Left hindlimb (tissue), 1 donor: Measurements from ENCODE around the gene ZNF236.
A peak's percentile ranks its signal among the peaks of the same experiment; 100 is the strongest.
"Not testable (repeated sequence)": the region's sequence is repeated elsewhere in the genome, so short reads cannot be mapped to it uniquely, and the experiment has no call there.

ENCODE experiments used
- DNase-seq: peaks from one replicate; pipeline ENCODE4 v3.0.0-alpha.2; 2018

Gene ZNF236

DNA sequence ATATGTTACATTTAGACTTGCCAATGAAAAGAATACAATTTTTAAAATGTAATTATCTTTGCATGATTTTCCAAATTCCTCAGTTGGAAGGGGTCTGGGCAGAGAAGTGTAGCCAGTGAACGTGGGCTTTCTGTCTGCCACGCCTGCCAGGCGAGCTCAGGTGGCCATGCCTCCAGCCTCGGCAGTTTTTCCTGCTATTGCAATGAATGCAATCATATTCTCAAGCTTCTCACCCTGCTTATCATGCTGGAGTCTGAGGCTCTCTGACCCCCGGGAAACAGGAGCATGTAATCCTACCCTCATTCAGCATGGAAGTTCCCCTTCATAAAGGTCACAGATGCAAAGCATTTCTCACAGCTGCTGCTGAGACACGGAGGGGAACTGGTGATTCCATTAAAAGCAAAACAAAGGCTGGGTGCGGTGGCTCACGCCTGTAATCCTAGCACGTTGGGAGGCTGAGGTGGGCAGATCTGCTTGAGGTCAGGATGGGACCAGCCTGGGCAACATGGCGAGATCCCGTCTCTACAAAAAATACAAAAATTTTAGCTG lies 155.4 kb downstream of the ZNF236 start:
- peak; percentile 36 for DNase-seq

DNA sequence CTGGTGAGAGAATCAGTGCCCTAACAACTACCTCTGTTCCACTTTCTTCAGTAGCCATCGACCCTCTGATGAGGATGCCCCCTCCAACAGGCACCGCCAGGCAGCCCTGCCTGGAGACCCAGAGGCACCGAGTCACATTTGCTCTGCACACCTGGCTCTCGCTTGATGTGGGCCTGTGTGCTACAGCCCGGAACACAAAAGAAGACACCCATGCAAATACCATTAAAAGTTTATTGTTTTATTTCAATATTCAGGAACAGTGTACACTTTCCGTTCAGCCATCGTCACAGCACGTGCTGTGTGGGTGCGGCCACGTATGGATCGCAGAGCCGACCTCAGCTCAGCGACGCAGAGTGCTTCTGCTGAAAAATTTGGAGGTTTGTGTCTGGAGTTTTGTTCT lies 156.3 kb downstream of the ZNF236 start:
- DNase-seq, result no peak

DNA sequence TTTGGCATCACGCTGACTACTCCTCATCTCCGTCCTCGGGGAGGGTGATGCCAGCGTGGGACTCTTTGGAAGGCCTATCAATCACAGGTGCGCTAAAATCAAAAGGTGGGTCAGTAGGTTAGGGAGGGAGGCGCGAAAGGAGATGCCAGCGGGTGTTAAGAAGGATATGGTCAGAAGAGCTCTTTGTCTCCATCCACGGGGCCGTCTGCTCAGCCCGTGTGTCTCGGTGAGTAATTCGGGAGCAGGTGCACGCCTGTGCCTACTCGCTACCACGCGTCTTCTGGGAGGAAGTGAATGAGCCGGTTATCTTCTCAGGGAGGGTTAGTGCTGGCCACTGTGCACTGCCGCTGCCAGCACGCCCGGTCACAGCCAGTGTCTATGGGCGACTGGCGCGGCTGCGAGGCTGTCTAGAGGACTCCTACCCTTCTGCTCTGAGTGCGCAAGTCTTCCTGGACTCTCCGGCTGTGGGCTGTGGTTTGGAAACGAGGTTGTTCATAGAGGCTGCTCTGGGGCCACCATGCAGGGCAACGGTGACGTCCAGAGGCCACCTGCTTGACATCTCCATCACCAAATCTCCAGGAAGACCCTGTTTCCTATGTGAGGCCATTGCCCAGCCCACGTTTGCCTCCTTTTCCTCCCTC lies 156.9 kb downstream of the ZNF236 start:
- DNase-seq, result peak; percentile 18

DNA sequence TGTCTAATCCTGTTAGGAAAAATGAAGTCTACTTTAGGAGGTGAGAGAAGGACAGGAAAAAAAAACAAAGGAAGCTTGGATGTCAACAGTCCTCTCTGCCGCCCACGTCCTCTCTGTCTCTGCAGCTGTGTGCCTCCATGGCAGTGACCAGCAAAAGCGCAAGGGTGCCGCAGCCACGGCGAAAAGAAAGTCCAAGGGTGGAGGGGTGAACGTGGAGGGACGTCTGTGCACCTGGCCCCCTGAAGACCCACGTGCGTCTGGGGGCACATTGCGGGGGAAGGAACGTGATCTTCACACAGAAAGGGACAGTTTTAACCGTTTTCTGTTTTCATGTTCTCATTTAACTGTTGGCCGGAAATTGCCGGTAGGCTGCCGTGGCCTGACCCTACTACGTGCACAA lies 157.5 kb downstream of the ZNF236 start:
- DNase-seq, result no peak

DNA sequence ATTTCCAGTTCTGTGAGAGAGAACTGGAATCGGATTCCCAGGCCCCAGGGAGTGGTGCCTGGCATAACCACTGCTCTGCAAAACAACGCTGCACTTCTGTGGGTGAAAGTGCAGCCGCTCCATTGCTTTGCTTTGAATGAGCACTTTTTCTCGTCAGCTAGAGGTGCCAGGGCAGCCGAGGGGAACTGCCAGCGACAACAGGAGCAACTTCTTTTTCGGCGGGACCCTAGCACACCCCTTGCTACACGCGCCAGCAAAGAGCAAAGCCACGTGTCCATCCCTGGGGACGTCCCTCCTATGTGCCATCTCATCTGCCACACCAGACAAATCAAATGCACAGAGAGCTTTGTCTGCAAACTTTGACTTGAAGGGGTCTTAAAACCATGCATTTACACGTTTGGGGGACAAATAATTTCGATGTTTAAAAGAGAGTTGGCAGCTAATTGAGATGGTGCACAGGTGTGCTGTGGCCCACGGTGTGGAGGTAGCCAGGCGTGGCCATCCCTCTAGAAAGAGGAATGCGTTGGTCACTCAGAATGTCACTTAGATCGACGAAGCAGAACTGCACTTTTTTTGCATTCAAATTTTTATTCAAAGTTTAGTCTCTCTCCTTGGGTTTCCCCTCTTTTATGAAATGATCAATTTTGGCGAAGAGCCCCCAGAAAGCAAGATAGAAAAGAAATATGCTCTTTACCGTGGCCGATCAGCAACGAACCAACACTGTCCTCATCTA lies 158.5 kb downstream of the ZNF236 start:
- peak; percentile 8 for DNase-seq

DNA sequence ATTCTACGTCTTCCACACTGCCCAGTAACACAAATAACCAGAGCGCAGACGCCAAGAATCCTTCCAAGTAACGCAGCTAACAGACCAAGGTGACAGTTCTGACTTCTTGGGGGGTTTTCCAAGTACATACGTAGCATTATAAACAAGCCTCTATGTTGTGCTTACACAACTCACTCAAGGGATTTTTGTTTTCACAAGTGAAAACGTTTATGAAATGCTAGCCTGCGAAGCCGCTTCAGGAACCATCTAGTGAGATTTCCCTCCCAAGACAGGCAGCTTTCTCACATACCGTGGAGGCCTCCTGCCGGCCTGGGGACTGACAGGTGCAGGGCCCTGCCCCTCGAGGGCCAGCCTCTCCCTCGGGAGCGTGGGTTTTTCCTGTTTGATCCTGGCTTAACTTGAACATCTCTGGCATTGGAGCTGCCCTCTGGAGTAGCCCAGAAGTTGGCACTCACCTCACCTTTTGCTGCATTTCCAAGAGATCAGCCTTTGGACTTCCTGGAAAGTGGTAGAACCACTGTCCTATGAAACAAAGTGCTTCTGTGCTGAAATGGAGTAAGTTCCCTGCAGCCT lies 159.1 kb downstream of the ZNF236 start:
- peak; percentile 24 for DNase-seq

DNA sequence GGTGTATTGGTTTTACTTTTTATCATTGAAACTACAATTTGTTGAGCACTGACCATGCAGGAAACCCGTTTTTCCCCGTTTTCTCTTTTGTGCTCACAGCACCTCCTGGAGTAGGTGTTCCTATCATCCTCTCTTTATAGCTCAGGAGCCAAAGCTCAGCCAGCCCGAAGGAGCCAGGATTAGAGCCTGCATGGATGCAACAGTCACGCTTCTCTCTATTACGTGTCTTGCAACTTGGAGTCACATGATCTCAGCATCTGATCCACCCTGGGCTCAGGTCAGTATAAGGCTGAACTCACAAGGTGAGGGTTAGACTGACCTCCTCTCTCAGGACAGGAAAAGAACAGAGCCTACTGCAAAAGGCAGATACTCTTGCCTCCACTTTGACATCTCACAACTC lies 159.7 kb downstream of the ZNF236 start:
- DNase-seq, result no peak

DNA sequence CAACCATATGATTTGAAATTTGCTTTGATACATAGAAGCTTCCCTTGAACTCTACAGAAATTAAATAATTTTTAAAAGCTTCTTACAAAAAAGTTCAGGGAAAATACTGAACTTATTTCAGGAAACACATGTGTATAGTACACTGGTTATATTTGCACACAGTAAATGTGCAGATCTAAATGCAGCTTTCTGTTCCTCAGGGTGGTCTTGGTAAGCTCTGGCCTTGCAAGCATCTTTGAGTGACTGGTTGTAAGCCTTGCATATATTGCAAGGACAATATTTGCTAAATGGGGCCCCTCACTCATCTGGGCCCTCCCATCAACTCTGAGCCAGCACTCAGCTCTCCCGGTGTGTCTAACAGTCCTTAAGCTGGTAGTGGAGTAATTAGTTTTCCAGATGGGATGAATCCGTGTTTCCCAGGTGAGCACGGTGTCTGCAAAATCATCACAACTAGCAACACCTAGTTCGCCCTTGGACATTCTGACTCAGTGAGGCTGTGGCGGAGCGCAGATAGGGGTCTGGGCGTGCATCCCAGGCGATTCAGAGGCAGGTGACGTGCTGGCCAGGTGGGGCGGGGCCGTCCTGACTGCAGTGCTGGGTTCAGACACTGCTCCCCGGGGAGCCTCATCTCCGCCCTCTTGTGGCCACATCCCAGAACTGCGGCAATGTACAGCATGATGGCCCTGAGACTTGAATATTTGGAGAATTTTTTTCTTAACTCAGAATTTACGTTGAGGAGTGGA lies 160.7 kb downstream of the ZNF236 start:
- peak; percentile 80 for DNase-seq

DNA sequence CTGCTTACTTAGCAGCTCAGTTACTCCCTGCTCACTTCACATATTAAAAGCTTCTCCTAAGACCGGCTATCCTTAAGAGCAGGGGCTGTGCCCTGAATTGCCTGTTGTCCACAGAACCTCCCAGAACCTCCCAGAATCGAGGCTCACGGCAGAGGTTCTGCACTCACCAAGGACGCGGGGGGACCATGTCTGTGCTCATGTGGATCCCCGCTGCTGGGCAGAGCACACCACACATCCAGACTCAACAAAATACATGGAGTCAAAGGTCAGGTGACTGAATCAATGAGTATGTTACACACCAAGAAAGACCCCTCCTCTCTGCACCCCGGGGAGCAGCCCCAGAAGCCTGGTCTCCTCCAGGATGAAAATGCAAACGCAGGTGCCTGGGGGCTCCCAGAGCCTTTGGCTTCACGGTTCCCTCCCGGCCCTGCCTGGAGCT lies 161.3 kb downstream of the ZNF236 start:
- no peak for DNase-seq

DNA sequence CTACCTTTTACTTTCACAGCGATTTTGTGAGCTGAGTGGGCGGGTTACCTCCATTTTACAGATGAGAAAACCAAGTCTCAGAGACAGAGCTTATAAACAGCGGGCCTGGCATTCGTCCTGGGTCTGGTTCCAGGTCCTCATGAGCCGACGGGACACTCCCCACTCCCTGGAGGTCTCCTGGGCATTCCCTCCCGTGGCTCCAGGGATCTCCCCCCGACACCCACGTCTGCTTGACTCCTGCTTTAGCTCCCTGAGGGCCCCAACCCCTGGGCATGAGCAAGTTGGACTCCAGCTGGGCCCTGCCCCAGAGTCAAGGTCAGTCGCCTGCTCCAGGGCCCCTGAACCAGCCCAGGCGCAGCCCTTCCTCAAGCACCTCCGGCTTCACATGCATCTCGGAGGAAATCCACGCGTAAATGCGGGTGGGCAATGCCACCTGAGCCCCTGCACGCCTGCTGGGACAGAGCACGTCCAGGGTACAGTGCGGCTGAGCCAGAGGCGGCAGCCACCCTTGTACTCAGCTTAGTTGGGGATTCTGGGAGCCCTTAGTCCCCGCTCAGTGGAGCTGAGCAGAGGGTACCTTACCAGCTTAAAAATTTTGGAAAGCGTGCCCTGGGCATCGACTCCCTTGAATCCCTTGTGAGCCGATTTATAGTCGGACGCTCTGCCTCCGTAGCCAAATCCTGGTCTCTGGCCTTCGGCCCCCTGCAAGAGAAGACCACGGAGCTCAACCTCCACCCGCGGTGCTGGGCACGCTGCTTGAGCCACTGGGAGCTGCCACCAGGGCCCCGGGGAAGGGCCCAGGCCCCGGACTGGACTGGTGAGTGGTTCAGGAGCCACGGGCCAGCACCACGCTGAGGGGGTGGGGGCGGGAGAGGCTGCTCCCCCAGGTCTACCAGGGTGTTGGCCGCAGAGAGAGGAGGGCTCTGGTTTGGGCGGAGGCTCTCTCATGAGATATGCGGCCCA lies 162.1 kb downstream of the ZNF236 start:
- peak; percentile 22 for DNase-seq

DNA sequence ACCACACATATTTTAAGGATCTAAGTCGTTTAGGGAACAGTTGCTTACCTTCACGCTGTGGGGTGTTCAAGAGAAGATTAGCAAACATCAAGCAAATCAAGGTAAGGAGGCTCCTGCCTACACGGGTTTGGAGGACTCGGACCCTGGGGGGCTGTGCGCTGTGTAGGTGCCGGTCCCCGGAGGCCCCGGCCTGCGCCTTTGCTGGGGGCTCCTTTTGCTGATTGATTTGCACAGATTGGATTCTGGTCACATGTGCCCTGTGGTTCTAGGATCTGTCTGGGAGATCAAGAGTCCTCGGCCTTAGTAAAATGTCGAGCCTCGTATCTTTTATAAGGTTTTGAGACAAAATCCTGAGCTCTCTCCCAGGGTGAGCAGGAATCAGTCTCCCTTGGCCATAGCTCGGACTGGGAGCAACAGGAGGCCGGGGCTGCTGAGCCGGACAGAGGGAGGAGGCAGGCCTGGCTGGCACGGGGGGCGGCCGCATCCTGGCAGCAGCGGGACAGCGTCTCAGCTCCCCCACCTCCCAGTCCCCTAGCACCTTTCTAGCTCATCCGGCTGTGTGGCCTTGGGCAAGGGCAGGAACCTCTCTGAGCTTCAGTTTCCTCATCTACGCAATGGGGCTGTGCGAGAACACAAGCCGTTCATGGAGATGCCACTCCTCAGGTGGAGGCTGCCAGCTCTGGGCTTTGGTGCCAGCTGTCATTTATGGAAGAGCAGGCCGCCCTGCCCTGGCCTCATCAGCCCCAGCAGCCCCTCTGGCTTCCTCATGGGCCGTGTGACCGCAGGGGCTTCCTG lies 163.0 kb downstream of the ZNF236 start:
- DNase-seq, result peak; percentile 17

DNA sequence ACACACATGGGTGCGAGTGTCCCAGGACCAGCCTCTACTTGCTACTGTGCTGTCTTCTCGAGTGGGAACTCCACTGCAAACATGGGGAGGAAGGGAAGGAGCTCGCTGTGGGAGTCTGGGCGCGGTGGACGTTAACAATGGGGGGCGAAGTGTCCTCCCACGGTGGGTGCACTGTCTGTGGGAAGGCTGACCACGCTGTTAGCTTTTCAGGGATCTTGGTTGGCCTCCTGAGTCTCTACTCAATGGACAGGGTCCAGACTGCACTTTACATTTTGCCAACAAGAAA lies 163.5 kb downstream of the ZNF236 start:
- DNase-seq, result peak; percentile 24

DNA sequence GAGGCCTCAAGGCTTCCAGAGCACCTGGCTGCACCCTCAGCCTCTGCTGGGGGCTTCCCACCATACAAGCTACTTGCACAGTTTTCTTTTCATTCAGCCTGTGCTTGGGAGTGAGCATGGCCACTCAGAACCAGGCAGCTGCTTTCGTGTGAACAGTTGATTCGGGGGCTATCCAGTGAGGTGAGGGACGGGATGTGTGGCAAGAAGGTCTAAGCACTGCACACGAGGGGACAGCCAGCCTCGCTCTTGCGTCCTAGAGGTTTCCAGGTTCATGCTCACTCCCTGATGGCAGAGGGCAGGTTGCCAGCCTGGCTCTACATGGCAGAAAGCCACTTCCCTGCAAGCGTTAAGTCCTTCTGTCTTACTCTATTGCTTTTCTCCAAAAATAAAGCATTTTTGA lies 164.0 kb downstream of the ZNF236 start:
- no peak for DNase-seq

DNA sequence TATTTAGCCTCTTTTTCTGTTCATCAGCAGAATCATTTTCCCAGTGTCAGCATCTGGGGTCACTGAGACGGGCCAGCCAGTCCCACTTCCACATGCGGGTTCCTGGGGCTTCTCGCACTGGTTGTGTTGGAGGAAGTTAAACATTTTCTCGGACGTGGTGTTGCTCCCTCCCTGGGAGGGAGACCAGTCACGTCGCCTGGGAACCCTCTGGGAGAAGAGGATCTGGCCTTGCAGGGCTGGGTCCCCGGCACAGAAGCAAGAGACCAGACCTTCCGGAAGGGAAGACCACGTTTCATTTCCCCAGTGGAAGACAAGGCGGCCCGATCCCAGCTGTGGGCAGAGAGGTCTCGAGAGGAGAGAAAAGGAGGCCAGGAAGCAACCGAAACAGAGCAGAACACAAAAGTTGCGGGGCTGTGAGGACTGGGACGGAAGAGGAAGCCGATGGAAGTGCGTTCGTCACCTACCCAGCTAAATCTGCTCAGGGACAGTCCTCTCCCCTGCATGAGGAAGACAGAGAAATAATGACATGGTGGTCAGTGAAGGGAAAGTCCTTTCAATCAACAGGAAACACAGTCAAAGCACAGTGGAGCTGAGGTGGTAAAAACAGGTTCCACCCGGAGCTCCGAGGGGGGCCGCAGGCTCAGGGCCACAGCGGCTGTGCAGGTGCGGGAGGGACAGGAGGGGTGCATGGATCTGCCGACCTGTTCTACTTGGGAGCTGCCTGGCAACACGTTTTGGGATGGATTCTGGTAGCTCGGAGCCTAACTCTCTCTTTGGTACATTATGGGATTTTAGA lies 165.9 kb downstream of the ZNF236 start:
- DNase-seq, result no peak

DNA sequence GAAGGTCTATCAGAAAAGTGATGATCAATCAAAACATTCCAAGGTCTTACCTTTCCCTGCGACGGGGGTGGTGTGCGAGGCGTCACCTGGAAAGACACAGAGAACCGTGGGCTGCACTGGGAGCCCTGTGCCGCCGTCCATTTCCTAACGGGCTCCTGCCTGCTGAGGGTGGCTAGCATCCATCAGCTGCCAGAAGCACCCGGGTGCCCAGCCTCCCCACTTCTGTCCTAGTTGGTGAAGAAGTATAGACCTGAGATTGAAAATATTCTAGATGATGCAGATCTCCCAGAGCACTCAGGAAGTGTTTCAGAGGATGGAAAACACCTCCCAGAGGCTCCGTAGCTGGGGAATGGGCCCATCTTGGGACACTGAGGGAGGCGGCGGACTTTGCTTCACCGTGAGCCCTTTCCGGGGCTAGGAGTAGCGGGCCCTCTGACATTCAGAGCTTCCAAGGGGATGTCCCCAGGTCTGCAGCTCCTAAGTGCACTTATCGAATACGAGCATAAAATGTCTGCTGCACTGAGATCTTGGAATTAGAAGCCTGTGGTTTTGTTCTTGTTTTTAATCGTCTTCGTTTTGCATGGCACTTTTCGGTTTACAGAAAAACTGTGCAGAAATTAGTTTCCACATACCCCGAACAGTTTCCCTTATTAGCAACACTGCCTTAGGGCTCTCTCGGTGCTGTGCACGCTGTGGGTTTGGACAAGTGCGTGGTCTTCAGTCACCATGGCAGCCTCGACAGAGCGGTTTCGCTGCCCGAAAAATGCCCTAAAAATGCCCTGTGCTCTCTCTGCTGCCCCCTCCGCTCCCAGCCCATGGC lies 166.7 kb downstream of the ZNF236 start:
- no peak for DNase-seq

DNA sequence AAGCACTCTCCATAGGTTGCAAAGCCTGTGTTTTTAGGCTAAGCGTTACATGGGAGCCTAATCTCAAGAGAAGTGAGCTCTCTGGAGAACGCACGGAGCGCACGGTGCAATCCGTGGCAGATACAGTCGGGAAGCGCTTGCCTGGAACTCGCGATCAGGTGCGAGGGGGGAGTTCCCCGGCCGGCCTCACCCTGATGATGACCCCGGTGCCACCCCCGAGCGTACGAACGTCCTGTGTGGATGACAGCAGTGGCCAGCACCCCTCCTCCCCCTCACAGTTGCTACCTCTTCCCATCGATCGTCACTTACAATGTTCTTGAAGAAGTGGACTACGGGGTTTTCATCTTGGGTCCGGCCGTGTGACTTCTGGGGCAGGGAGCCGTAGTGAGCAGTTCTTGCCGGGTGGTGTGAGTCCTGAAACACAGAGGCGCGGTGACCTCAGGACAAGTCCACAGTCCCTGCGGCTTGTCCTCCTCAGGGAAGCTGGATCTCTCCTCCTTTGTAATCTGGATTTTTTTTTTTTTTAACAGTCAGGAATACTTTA lies 167.4 kb downstream of the ZNF236 start:
- DNase-seq, result no peak

DNA sequence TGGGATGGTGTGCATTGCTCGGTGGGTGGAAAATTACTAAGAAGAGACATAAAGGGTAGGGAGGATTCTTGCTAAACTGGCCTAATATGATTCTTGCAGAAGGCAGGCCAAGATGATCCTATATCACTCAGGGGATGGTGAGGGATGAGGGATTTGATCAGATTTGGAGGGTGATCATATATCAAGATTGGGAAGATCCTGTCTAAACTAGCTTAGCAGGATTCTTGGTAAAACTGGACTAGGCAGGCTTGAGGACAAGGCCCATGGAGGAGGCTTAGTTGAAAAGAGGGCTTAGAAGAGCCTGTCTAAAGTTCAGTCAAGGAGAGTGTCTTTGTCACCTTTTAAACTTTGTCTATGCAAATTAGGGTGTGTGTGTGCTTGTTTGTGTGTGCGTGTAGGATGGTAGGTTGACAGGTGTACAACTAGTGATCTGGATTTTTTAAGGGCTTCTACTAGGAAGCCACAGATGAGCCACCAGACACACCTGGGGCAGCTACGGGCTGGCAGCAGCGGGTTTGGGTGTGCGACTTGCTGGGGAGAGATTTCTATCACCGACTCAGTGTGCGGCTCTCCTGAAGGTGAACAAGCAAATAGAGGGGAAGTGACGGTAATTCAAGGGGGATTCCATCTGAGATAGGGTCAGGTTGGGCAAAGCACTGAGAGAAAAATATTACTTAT lies 168.1 kb downstream of the ZNF236 start:
- DNase-seq, result not testable (repeated sequence)

DNA sequence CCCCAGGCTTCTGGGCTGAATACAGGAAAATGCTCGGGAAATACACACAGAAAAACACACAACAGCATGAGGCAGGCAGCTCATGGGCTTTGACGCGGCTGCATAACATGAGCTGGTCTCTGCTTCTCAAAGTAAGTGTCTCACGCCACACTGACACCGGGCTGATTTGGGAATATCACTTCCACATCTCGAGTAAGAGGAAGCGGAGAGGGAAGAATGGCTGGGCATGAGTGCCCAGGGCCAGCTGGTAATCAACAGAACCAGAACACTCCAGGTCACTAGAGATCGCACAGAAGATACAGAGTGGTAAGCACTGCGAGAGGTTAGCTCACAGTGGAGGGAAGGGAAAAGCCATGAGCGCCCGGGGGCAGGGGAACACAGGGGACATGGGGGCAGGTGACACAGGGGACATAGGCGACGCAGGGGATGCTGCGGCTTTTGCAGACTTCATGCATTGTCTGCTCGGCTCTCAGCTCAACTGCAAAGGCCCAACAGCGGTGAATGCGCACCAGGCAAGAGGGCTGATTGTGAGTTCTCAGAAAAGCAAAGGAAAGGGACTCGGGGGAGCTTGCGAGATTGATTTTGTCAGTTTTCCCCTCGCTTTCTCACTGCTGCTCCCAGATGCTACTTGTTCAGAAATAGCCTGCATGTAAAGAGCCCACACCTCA lies 168.8 kb downstream of the ZNF236 start:
- DNase-seq, result no peak
